Lower lobe of right lung (tissue), 2 donors: ENCODE results near the gene RFNG. TPM values are rescaled to one million over a fixed set of nuclear protein-coding genes. Genes with fewer than 3 reads are reported as not detected.

Experiments used
- ATAC-seq, 2 donors: fragments of 200-7000 bp; cut with Tn5 transposase; one replicate each; pipeline ENCODE4 v1.9.1; 2020 to 2022; ENCODE audit warnings: mild to moderate bottlenecking in 2 of 2, moderate library complexity in 2 of 2
- DNase-seq: peaks from one replicate; pipeline ENCODE4 v3.0.0-alpha.2; 2020
- H3K27ac ChIP-seq: fragments of 200-600 bp; one replicate; pipeline ENCODE4 v1.8.0; 2022
- H3K27me3 ChIP-seq: fragments of 200-600 bp; one replicate; pipeline ENCODE4 v1.8.0; 2022; ENCODE audit warnings: low read depth
- H3K36me3 ChIP-seq: fragments of 200-600 bp; one replicate; pipeline ENCODE4 v1.8.0; 2022; ENCODE audit warnings: mild to moderate bottlenecking
- H3K4me1 ChIP-seq: fragments of 200-600 bp; one replicate; pipeline ENCODE4 v1.8.0; 2022
- H3K4me3 ChIP-seq: fragments of 200-600 bp; one replicate; pipeline ENCODE4 v1.8.0; 2022; ENCODE audit warnings: mild to moderate bottlenecking
- H3K9me3 ChIP-seq: fragments of 200-600 bp; one replicate; pipeline ENCODE4 v1.8.0; 2022
- CTCF ChIP-seq: fragments of 200-600 bp; IDR thresholded peaks from one replicate; pipeline ENCODE4 v1.8.0; 2022; ENCODE audit warnings: antibody characterized with exemption, mild to moderate bottlenecking
- intact Hi-C: fragments of 100-400 bp; cut with DNase I; formaldehyde crosslinking; loops from one replicate; pipeline ENCODE4 v1.11.0; 2022
- total RNA-seq: library from RNA; stranded (reverse); fragmentation: NEBNext Ultra II Directional; extraction: Animal tissue kit (Norgen Biotek cat#: 25700); gene quantifications from one replicate; pipeline ENCODE4 v1.2.1, GENCODE V29; 2021
- donor health status: DM: no; HTN: yes; CAD: no; lungs with severe emphysema.

RFNG gene
- total RNA-seq, 1 donor from 2014 or later = 35.1 TPM

- intact Hi-C loops = no loop called here
- ATAC-seq = peak; percentile 0 to 4
- no peak for DNase-seq
- Histone ChIP-seq H3K9me3 (no peaks in the 10 kb centered on the region), H3K4me3 (peak overlapping the region; percentile 97), H3K27ac (peak overlapping the region; percentile 59), H3K36me3 (no peaks in the 10 kb centered on the region), H3K4me1 (peaks cover 44% of the 10 kb centered on the region), H3K27me3 (no peaks in the 10 kb centered on the region)
- TF ChIP-seq CTCF = no peak
These were observed 28.0 kb downstream of the RFNG start for GRCh38 chr17:82023447-82024241.

GRCh38 chr17:82022981-82023446, 28.6 kb downstream of the RFNG start, which contains the start of gene LRRC45:
LRRC45 (plus strand) TSS chr17:82023305; CDS start chr17:82023644, 339 bp downstream.
- Histone ChIP-seq H3K4me1 (peaks cover 48% of the 10 kb centered on the region), H3K27ac (peak within 1 kb of the TSS; percentile 83), H3K36me3 (no peaks in the 10 kb centered on the region), H3K9me3 (no peaks in the 10 kb centered on the region), H3K27me3 (no peaks in the 10 kb centered on the region), H3K4me3 (peak within 1 kb of the TSS; percentile 97)
- intact Hi-C loops = no loop called here
- peak; percentile 100 for DNase-seq
- no peak for TF ChIP-seq CTCF
- ATAC-seq = peak; percentile 96 to 97

- no peak for ATAC-seq
- no peak for TF ChIP-seq CTCF
- no peaks in the 10 kb centered on the region for H3K36me3 ChIP-seq
- peak within 1 kb of the TSS; percentile 97 for H3K4me3 ChIP-seq
- H3K27me3 ChIP-seq = no peaks in the 10 kb centered on the region
- DNase-seq = no peak
- H3K27ac ChIP-seq = peak within 1 kb of the TSS; percentile 83
- H3K9me3 ChIP-seq = no peaks in the 10 kb centered on the region
- H3K4me1 ChIP-seq = peaks cover 54% of the 10 kb centered on the region
- intact Hi-C loops = no loop called here
These were observed 29.2 kb downstream of the RFNG start, which contains the start of gene CENPX for GRCh38 chr17:82022310-82022980. CENPX (minus strand) TSS chr17:82022878; CDS start chr17:82022861, 17 bp downstream.

GRCh38 chr17:82021900-82022309, 29.7 kb downstream of the RFNG start:
- peak overlapping the region; percentile 83 for H3K27ac ChIP-seq
- no peak for ATAC-seq
- DNase-seq = no peak
- intact Hi-C loops = no loop called here
- no peaks in the 10 kb centered on the region for H3K9me3 ChIP-seq
- H3K4me3 ChIP-seq = peak overlapping the region; percentile 97
- peaks cover 55% of the 10 kb centered on the region for H3K4me1 ChIP-seq
- TF ChIP-seq CTCF = no peak
- no peaks in the 10 kb centered on the region for H3K36me3 ChIP-seq
- no peaks in the 10 kb centered on the region for H3K27me3 ChIP-seq

GRCh38 chr17:82021107-82021899, 30.3 kb downstream of the RFNG start:
- no peaks in the 10 kb centered on the region for H3K9me3 ChIP-seq
- ATAC-seq (peak; percentile 4 to 33), DNase-seq (peak; percentile 85)
- H3K4me3 ChIP-seq = peak overlapping the region; percentile 97
- intact Hi-C loops = no loop called here
- peaks cover 55% of the 10 kb centered on the region for H3K4me1 ChIP-seq
- no peaks in the 10 kb centered on the region for H3K27me3 ChIP-seq
- peak overlapping the region; percentile 83 for H3K27ac ChIP-seq
- TF ChIP-seq CTCF = peak; percentile 74
- no peaks in the 10 kb centered on the region for H3K36me3 ChIP-seq
